Limb (tissue), 2 donors: ENCODE data around the gene C6orf141.

Experiments used
- DNase-seq, 2 donors: peaks; one replicate each; pipeline ENCODE4 v3.0.0-alpha.2; 2016; ENCODE audit errors: extremely low spot score in 2 of 2

Gene C6orf141

DNA sequence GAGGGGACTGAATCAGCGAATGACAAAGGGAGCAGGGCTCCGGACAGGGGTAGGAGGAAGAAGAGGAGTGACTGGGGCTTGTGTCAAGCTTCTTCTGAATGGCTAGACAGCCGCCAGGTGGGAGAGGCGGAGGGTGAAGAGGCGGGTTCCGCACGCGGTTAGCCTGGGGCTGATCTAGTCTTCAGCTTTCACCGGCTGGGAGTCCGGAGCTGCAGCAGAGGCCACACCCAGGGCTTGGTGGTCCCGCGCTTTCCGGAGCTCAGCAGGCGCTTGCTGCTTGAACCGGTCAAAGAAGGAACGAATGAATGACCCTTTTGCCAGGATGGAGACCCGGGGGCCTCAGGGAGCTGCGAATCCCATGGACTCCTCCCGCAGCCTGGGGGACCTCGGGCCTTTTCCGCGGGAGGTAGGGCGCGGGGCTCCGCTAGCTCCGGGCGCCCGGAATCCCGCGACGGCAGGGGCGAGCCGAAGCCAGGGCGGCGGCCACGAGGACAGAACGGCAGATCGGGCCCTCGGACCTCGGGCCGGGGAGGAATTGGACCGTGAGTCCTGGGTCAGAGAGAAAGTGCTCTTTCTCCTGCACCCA, at the start of gene C6orf141:
Gene C6orf141 (plus strand): TSS at position 177 of the 586 bp plus-strand sequence. CDS start 125 bp downstream, at position 302.
- peak in 1 of 2 donors; percentile 58 for DNase-seq

DNA sequence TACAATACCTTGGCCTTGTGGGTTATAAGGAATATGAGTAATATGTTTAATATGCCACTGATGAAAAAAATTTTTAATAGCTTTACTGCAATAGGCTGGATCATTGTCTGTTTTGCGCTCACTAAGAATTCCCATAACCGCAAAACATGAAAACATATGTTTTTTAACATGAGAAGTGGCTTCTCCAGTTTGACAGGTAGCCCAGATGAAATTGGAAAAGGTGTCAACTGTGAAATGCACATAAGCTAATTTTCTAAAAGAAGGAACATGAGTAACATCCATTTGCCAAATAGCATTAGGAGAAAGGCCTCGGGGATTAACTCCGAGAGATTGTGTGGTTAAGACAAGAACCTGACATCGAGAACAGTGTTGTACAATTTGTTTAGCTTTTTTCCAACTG, 45.8 kb upstream of the C6orf141 start:
- no peak for DNase-seq

DNA sequence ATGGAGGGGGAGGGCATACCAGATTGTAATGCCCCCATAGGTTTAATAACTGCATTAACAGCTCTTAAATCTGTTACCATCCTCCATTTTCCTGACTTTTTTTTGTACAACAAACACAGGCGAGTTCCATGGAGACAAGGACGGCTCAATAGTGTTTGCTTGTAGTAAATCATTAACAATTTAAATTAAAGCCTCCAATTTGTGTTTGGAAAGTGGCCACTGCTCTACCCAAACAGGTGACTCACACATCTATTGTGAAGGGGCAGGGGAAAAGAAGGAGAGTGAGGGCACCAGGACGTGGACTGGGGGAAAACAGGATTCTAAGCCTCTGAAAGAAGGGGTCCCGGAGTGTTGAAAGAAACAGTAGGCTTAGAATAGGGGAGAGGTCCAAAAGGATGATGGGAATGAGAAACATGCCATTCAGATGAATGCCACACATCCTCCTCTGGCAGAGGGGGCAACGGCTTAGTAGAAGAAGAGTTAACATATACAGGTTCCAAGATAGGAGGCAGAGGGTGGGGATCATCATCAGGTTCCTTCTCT, 43.8 kb upstream of the C6orf141 start:
- no peak for DNase-seq

DNA sequence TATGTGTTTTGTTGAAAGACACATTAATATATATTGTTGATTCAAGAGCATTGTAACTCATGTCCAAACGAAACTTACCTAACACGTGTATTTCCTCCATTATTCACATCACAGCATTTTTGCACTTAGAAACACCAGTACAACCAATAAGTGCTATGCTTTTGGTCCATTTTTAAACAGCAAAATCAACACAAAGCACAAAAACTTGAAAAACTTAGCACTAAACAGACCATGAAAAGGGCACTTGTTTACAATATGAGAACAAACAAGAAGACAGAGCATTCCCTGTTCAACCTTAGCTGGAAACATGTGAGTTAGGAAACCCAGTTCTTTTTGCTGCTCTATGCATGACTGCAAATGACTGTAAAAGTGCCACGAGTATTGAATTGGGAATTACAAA, 41.1 kb upstream of the C6orf141 start:
- no peak for DNase-seq

DNA sequence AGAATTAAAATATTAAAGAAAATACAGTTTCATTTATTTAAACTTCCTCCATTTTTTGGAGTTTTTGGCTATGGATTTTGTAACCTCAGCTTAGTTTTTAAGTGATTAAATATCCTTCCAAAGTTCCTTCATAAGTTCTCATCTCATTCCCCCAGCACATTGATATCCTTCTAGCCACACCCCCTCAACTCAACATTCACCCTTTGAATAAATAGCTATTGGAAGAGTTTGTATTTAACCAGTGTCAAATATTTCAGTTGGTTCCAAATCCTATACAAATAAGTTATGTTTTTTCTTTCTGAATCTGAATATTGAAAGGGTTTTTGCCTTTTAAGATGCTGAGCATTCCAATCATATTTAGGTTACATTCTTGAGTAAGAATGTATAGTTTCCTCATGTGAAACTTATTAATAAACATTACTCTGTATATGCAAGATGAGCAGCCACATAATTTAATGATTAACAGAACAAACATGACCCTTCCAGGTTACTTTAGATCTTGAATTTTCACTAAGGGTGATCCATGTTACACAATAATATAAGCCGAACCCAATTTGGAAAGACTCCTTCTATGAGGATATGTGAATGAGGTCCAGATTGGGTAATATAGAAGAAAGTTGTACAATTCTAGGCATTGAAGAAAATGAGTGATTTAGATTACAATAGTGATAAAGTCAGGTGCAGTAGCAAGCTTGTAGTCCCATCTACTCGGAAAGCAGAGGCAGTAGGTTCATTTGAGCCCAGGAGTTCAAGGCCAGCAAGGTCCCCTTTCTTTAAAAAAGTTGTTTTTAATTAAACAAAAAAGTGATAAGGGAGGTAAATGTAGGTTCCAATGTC, 37.1 kb upstream of the C6orf141 start:
- DNase-seq = no peak

DNA sequence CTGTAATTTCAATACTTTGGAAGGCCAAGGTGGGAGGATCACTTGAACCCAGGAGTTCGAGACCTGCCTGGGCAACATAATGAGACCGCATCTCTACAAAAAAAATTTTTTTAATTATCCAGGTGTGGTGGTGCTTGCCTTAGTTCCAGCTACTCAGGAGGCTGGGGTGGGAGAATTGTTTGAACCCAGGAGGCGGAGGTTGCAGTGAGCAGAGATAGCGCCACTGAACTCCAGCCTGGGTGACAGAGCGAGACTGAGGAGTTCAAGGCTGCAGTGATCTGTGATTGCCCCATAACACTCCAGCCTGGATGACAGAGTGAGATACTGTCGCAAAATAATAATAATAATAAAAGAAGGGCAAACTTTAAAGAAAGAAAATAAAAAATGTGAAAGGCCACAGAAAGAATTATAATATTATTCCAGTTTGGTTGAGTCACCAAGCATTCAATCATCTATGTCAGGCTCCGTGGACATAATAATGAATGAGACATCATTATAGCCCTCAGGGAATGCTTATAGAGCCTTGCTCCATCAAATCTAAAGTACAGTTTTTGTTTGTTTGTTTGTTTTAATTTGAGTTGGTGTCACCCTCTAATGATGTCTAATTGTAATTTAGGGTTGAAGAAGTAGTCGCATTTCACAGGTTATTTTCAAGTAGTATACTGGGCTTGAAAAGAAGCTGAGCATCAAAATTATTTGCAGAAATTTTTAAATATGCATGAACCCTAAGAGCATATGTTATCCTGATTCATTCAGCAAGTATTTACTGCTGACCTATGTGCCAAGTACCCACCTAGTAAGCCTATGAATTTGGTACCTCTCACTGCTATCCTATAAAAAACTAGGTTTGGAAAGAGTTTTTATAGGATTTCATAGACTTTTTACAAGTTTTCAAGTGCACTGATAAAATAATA, 35.6 kb upstream of the C6orf141 start:
- DNase-seq = no peak

DNA sequence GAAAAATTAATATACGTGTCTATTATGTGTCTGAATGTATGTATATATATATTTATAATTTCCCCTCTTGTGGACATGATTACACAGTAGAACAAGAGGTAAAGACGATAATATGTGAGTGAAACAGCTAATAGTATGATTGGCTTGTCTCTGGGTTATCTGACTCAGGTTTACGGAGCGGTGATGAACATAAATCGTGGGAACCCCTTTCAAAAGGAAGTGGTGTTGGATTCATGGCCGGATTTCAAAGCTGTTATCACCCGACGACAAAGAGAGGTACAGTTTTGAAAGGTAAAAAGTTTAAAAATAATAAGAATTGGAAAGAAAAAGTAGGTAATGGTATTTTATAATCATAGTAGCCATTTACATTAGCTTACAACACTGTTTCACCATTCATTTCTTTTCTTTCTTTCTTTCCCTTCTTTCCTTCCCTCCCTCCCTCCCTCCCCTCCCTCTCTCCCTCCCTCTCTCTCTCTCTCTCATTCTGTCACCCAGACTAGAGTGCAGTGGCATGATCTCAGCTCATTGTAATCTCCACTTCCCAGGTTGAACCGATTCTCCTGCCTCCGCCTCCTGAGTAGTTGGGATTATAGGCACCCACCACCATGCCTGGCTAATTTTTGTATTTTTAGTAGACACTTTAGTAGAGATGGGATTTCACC, 34.9 kb upstream of the C6orf141 start:
- DNase-seq = no peak

DNA sequence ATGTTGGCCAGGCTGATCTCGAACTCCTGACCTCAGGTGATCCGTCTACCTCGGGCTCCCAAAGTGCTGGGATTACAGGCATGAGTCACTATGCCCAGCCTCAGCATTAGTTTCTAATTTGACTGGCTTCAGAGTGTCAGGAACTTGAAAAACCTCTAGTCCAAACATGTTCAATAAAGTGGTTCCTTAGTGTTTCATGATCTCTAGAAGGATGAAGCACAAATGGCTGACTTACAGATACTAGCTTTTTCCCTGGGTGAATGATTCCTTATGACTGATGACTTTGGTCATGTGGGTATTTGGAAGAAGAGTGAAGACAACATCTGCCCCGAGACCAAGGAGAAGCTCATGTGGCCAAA, 34.3 kb upstream of the C6orf141 start:
- no peak for DNase-seq

DNA sequence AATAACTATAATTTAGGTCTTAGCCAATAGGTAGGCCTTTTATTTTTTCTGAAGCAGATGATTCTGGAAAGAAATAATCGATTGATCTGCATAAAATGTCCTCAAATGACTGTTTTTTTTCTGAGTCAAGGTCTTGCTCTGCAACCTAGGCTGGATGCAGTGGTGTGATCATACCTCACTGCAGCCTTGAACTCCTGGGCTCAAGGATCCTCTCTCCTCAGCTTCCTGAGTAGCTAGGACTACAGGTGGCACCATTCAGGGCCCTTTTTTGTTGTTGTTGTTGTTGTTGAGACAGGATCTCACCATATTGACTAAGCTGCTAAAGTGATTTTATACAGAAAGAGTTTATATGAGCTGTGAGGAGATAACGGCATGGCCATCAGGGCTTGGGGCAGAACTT, 32.5 kb upstream of the C6orf141 start:
- DNase-seq = no peak

DNA sequence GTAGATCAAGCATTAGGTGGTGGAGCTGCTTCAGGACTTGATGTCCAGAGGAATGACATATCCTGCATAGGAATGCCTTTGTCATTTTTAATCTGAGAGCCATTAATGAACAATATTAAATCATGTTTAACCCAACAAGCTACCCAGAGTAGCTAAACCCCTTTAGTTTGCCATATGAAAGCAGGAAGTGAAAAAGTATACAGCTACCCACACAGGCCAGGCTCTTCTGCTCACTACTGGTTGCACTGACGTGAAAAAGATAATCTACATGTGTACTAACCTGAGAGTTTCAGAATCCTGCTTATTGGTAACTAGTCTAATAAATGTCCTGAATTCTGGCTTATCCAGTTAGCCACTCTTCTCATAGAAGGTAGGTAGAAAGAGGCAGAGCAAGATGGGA, 30.8 kb upstream of the C6orf141 start:
- no peak for DNase-seq

DNA sequence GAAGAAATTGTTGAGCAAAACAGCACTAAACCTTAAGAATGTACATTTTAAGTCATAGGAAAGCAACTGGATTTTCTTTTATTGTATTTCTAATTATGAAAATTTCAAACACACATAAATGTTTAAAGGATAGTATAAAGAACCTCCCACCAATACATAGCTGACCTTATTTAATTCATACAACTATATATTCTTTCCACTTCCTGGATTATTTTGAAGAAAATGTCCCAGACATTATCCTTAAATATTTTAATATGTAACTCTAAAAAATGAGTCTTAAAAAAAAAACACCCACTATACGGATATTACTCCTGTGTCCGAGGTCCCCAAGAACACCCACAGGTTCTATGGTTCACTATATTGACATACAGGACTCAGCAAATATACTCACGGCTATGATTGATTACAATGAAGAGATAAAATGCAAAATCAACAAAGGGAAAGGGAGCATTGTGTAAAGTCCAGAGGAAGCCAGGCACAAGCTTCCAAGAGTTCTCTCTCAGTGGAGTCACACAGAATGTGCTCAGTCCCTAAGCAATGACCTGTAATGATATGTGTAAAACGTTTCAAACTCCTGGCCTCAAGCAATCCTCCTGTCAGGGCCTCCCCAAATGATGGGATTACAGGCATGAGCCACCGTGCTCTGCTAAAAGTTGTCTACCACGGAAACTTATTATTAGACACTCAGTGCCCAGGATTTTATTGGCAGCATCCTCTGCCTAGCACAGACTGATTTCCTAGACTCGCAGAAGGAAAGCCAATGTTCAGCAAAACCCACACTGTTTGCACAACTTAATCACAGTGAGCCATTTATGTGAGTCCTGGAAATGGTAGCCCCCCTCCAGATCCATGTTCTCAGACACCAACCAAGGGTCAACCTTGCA, 27.5 kb upstream of the C6orf141 start:
- DNase-seq = no peak

DNA sequence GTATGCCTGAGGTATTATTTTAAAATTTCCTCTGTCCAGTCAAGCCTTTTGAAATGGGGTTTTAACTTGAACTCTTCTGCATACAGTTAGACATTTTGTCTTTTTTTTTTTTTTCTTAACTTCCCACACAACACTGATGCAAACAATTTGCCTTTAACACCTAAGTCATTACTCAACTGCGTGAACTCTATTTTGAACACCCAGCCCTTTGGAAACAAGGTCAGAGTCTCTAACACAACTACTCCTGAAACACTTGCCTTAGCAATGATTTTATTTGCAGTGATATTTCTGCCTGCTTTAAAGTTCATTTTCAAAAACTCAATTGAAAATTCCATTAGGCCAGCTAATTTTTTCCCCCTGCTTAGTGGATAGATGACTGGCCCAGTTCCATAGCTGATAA, 26.6 kb upstream of the C6orf141 start:
- no peak for DNase-seq

DNA sequence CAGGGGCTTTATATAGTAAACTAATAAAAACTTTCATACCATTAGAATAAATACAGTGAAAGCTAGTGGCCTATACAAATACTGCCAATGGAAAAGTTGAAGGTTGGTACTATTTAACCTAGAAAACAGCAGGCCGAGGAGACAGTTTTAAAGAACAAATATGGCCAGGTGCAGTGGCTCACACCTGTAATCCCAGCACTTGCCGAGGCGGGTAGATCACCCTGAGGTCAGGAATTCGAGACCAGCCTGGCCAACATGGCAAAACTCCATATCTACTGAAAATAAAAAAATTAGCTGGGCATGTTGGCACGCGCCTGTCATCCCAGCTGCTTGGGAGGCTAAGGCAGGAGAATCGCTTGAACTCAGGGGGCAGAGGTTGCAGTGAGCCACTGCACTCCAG, 25.9 kb upstream of the C6orf141 start:
- DNase-seq = no peak

DNA sequence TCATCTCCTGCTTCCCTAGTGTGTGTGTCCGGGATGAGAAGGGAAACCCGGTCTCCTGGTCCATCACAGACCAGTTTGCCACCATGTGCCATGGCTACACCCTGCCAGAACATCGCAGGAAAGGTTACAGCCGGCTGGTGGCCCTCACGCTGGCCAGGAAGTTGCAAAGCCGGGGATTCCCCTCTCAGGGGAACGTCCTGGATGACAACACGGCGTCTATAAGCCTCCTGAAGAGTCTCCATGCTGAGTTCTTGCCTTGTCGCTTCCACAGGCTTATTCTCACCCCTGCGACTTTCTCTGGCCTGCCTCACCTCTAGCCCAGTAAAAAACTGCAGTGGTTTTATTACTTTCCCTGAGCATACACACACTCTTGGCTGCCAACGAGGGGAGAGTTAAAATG, 23.9 kb upstream of the C6orf141 start:
- DNase-seq = no peak

DNA sequence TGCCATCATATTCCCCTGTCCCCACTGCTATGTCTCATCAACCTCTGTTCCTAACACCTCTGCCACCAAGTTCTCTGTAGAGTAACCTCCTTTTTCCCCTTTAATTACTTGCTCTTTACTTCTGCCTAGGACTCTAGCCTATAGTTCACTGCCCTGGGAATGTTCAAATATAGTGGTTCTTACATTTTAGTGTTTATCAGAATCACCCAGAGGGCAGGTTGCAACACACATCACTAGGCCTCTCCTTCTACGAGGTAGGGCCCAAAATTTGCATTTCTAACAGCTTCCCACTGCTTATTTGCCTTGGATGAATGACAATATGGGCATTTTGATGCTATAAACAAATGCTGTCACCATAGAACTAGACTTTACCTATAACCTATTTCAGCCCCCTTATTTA, 23.1 kb upstream of the C6orf141 start:
- DNase-seq = no peak

DNA sequence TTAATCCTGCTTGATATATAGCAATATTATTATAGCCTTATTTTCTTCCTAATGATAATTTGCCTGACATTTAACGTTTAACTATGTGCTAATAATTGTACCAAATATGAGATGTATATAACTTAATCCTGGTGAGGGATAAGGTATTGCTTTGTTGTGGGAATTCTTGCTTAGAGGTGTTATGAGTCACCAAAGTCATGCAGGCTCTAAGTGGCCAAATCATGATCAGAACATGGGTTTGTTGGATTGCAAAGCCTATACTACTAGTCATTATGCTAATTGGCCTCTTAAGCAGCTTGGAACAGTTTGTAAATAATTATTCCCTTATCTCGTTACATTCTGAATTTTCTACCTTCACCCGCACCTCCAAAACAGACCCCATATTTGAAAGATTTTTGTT, 21.9 kb upstream of the C6orf141 start:
- DNase-seq = no peak

DNA sequence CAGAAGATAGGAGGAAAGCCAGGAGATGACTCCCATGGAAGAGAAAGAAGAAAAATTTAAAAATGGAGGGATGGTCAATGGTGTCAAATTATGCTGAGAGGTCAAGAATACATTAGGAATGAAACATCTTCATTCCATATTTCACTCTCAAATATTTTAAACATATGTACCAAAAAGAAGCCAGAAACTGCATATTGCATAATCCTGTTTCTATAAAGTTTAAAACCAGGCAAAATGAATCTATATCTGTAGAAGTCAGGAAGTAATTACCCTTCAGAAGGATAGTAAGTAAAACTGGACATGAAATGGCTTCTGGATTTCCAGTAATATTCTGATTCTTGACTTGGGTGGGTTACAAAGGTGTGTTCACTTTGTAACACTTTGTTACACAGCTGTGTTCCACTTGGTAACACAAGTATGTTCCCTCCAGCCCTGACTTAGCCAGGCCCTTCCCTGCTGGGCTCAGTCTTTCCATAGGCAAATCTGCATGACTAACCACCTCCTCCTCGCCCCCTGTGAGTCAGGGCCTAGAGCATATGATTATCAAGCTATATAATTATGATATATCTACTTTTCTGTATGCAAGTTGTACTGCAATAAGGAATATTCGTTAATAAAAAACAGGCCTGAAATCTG, 20.2 kb upstream of the C6orf141 start:
- DNase-seq = no peak

DNA sequence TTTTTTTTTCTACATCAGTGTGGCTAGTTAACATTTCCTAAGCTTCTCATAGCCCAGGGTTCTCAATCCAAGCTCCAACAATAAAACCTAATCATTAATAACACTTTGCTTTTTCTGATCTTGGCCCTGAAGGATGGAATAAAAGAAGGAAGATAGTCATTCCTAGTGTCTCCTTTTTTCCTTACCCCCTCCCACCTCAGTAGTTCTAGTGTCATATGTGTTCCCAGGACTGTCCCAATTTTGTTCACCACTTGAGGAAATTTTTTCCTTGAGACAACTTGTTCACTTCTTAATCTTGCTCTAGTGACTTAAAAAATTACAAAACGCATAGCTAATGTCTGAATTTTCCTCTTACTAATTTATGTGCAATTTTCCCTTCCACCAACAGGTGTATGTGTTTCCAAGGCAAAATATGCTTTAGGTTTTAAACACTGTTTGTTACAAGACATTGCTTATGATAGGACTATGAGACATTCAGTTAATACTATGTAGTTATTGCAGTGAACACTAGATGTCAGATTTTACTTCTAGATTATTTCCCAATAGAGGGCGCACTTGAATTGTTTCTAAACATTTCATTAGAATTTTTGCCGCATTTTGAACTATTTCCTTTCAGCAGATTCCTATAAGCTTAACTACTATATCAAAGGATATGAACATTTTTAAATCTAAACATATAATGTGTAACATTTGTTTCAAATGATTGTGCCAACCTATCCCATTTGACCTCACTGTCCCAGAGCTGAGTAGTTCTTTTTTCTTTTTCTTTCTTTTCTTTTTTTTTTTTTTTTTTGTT, 18.5 kb upstream of the C6orf141 start:
- DNase-seq = peak in 1 of 2 donors; percentile 89

DNA sequence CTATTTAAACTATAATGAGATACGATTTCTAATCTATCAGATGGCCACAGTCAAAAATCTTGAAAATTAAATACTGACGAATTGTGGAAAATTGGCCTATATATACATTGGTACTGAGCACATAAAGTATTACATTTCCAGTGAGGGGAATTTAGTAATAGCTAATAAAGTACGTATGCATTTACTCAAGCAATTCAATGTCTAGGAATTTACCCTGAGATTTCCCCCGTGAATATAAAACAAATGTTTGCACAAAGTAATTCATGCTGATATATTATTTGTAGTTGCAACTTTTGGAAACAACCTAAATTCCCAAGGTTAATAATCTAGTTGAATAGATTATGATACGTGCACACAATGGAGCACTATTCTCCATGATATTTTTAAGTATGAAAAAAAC, 14.7 kb upstream of the C6orf141 start:
- no peak for DNase-seq
